H1 (cell line): ENCODE measurements around the gene RRP7A. TPM values are rescaled to one million over a fixed set of nuclear protein-coding genes. Genes with fewer than 3 reads are reported as not detected.

ENCODE experiments used
- CTCF ChIA-PET: fragments of 300-600 bp; sonication (Branson Sonifier 250); formaldehyde crosslinking; loops from one replicate; lab custom pipeline; 2021; ENCODE audit not compliant: partially characterized antibody; lab: Charles Lee
- POLR2A ChIA-PET: fragments of 300-600 bp; sonication (Branson Sonifier 250); formaldehyde crosslinking; loops from one replicate; lab custom pipeline; 2021; ENCODE audit warnings: inconsistent platforms; ENCODE audit not compliant: partially characterized antibody; lab: Charles Lee
- DNase-seq, 2 experiments: peaks; one replicate each; pipeline versions ENCODE4 v3.0.0 to v3.0.0-alpha.2; 2010 to 2022; ENCODE audit warnings: low spot score in 2 of 2, low read depth in 1 of 2, mixed read lengths in 1 of 2
- FAIRE-seq: peaks from 2 replicates; lab custom pipeline; 2011; peaks lifted over from hg19 to GRCh38; lab: Jason Lieb, UNC
- H2AFZ ChIP-seq: 2 replicates; pipeline ENCODE4 v1.8.1; 2012; ENCODE audit warnings: low read length, inconsistent platforms
- H2AK5ac ChIP-seq: 2 replicates; pipeline ENCODE4 v1.6.1; 2013; ENCODE audit warnings: low read depth, low read length
- H2BK120ac ChIP-seq: replicated peaks from 2 replicates; pipeline ENCODE3; 2013; ENCODE audit warnings: low read depth, low read length, inconsistent platforms
- H2BK12ac ChIP-seq: 2 replicates; pipeline ENCODE4 v1.6.1; 2013; ENCODE audit warnings: low read depth, low read length
- H2BK15ac ChIP-seq: 2 replicates; pipeline ENCODE4 v1.6.1; 2013; ENCODE audit warnings: low read length
- H2BK20ac ChIP-seq: 2 replicates; pipeline ENCODE4 v1.6.1; 2013; ENCODE audit warnings: low read length
- H2BK5ac ChIP-seq: 2 replicates; pipeline ENCODE4 v1.6.1; 2013; ENCODE audit warnings: low read depth, low read length
- H3K14ac ChIP-seq: 2 replicates; pipeline ENCODE4 v1.6.1; 2013; ENCODE audit warnings: inconsistent platforms; ENCODE audit not compliant: insufficient read length
- H3K18ac ChIP-seq: 2 replicates; pipeline ENCODE4 v1.6.1; 2013; ENCODE audit warnings: low read length; ENCODE audit errors: extremely low read depth
- H3K23ac ChIP-seq: 2 replicates; pipeline ENCODE4 v1.6.1; 2013; ENCODE audit warnings: inconsistent platforms; ENCODE audit not compliant: insufficient read length
- H3K23me2 ChIP-seq: 2 replicates; pipeline ENCODE4 v1.6.1; 2013; ENCODE audit warnings: low read depth, low read length
- H3K27ac ChIP-seq: 2 replicates; pipeline ENCODE4 v1.6.1; 2011; ENCODE audit warnings: low read depth, low read length, inconsistent platforms
- H3K27me3 ChIP-seq, 4 experiments: replicated peaks in 1 of 4; 1 replicate in 1 of 4; 2 replicates in 3 of 4; pipeline versions ENCODE4 v1.6.1 to v1.8.1; 2011 to 2013; ENCODE audit warnings: low read length in 3 of 4, mild to moderate bottlenecking in 3 of 4, inconsistent platforms in 2 of 4, mixed read lengths in 2 of 4, moderate library complexity in 1 of 4; ENCODE audit not compliant: control insufficient read depth in 3 of 4, insufficient read depth in 3 of 4; ENCODE audit errors: extremely low read depth in 1 of 4
- H3K36me3 ChIP-seq, 4 experiments: 2 replicates each; pipeline versions ENCODE4 v1.6.1 to v1.8.1; 2011 to 2013; ENCODE audit warnings: mild to moderate bottlenecking in 4 of 4, low read length in 3 of 4, moderate library complexity in 2 of 4, control low read depth in 1 of 4, inconsistent platforms in 1 of 4; ENCODE audit not compliant: insufficient read depth in 4 of 4, control insufficient read depth in 2 of 4
- H3K4ac ChIP-seq: replicated peaks from 2 replicates; pipeline ENCODE3; 2013; ENCODE audit warnings: low read length, low read depth, mixed read lengths, inconsistent platforms; ENCODE audit not compliant: insufficient read length
- H3K4me1 ChIP-seq, 4 experiments: replicated peaks in 1 of 4; 1 replicate in 1 of 4; 2 replicates in 3 of 4; pipeline versions ENCODE4 v1.6.1 to v1.8.1; 2011 to 2013; ENCODE audit warnings: low read length in 3 of 4, inconsistent platforms in 2 of 4, mixed read lengths in 1 of 4; ENCODE audit not compliant: insufficient read depth in 4 of 4, control insufficient read depth in 3 of 4
- H3K4me2 ChIP-seq, 2 experiments: 2 replicates each; pipeline versions ENCODE4 v1.6.1 to v1.8.1; 2011 to 2013; ENCODE audit warnings: low read depth in 2 of 2, low read length in 2 of 2, control low read depth in 1 of 2, inconsistent platforms in 1 of 2, mild to moderate bottlenecking in 1 of 2; ENCODE audit not compliant: insufficient read depth in 1 of 2
- H3K4me3 ChIP-seq, 4 experiments: fragments of 200-600, 300-600 bp in 1 of 4; sonication (generic), shearing (Covaris generic), sonication (Bioruptor Twin) in 1 of 4; 2 replicates each; pipeline versions ENCODE4 v1.5.1 to v1.8.1; 2011 to 2016; ENCODE audit warnings: low read length in 4 of 4, low read depth in 3 of 4, control low read depth in 2 of 4, inconsistent platforms in 2 of 4, mild to moderate bottlenecking in 2 of 4, mixed read lengths in 1 of 4, moderate library complexity in 1 of 4; ENCODE audit not compliant: insufficient read depth in 2 of 4; ENCODE audit errors: extremely low read depth in 1 of 4
- H3K56ac ChIP-seq: replicated peaks from 2 replicates; pipeline ENCODE3; 2013; ENCODE audit warnings: low read depth, mild to moderate bottlenecking, mixed read lengths, low read length, inconsistent platforms; ENCODE audit not compliant: insufficient read length
- H3K79me1 ChIP-seq: 2 replicates; pipeline ENCODE4 v1.6.1; 2013; ENCODE audit warnings: low read depth, low read length, control low read depth
- H3K79me2 ChIP-seq, 2 experiments: 2 replicates each; pipeline versions ENCODE4 v1.6.1 to v1.8.1; 2012 to 2013; ENCODE audit warnings: low read length in 2 of 2, mild to moderate bottlenecking in 2 of 2, inconsistent platforms in 1 of 2; ENCODE audit not compliant: insufficient read depth in 2 of 2, control insufficient read depth in 1 of 2
- H3K9ac ChIP-seq, 4 experiments: replicated peaks in 1 of 4; 1 replicate in 1 of 4; 2 replicates in 3 of 4; pipeline versions ENCODE4 v1.6.1 to v1.8.1; 2011 to 2013; ENCODE audit warnings: low read depth in 3 of 4, low read length in 3 of 4, control low read depth in 2 of 4, mild to moderate bottlenecking in 2 of 4, moderate library complexity in 2 of 4, inconsistent platforms in 1 of 4; ENCODE audit errors: extremely low read depth in 1 of 4
- H3K9me3 ChIP-seq, 2 experiments: 2 replicates each; pipeline versions ENCODE4 v1.6.1 to v1.8.1; 2012 to 2013; ENCODE audit warnings: mild to moderate bottlenecking in 2 of 2, moderate library complexity in 2 of 2, control low read depth in 1 of 2, inconsistent platforms in 1 of 2, low read depth in 1 of 2, low read length in 1 of 2, mixed read lengths in 1 of 2; ENCODE audit not compliant: insufficient read depth in 2 of 2
- H4K20me1 ChIP-seq, 2 experiments: replicated peaks in 1 of 2; 2 replicates each; pipeline versions ENCODE3 to v1.8.1; 2011 to 2013; ENCODE audit warnings: inconsistent platforms in 2 of 2, low read length in 2 of 2, mild to moderate bottlenecking in 1 of 2; ENCODE audit not compliant: insufficient read depth in 2 of 2, control insufficient read depth in 1 of 2
- H4K5ac ChIP-seq: 2 replicates; pipeline ENCODE4 v1.6.1; 2013; ENCODE audit warnings: low read length, low read depth, mixed read lengths, inconsistent platforms; ENCODE audit not compliant: insufficient read length
- H4K8ac ChIP-seq: 2 replicates; pipeline ENCODE4 v1.8.0; 2013; ENCODE audit warnings: mild to moderate bottlenecking, moderate library complexity, low read length, inconsistent platforms; ENCODE audit not compliant: insufficient read depth; ENCODE audit errors: extremely low read depth
- H4K91ac ChIP-seq: replicated peaks from 2 replicates; pipeline ENCODE3; 2013; ENCODE audit warnings: low read length, mixed read lengths, inconsistent platforms; ENCODE audit not compliant: insufficient read length
- ASH2L ChIP-seq: fragments of 200-600, 300-600 bp; sonication (generic); IDR thresholded peaks from one replicate; pipeline ENCODE4 v1.7.1; 2017; ENCODE audit warnings: low read length
- CEBPB ChIP-seq: IDR thresholded peaks from 2 replicates; pipeline ENCODE4 v1.6.1; 2012; ENCODE audit warnings: low read depth, low read length
- POLR2AphosphoS5 ChIP-seq: IDR thresholded peaks from 2 replicates; pipeline ENCODE4 v1.6.1; 2011; ENCODE audit warnings: low read depth, low read length
- SAP30 ChIP-seq: fragments of 300-600 bp; sonication (generic); IDR thresholded peaks from 2 replicates; pipeline ENCODE4 v1.7.1; 2012; ENCODE audit warnings: low read length, moderate library complexity, mild to moderate bottlenecking, inconsistent platforms; ENCODE audit not compliant: insufficient read depth, insufficient replicate concordance
- SIN3A ChIP-seq, 2 experiments: IDR thresholded peaks in 1 of 2; conservative IDR thresholded peaks in 1 of 2; 2 replicates each; pipeline ENCODE4 v1.6.1; 2011 to 2012; ENCODE audit warnings: low read length in 2 of 2, improper control_type of control experiment in 1 of 2, low read depth in 1 of 2, mild to moderate bottlenecking in 1 of 2
- SP1 ChIP-seq: IDR thresholded peaks from 2 replicates; pipeline ENCODE4 v1.6.1; 2011; ENCODE audit warnings: low read depth, low read length
- SP2 ChIP-seq: IDR thresholded peaks from 2 replicates; pipeline ENCODE4 v1.6.1; 2012; ENCODE audit warnings: mild to moderate bottlenecking, low read length, inconsistent platforms
- YY1 ChIP-seq: IDR thresholded peaks from 2 replicates; pipeline ENCODE4 v1.6.1; 2011; ENCODE audit warnings: low read depth, mild to moderate bottlenecking, low read length
- WGBS, 2 experiments: shearing (Covaris generic) in 1 of 2; methylation state at CpG; one replicate each; pipeline versions ENCODE4 v1.1.6 to v1.1.7; 2013 to 2015; ENCODE audit warnings: low lambda C conversion rate in 2 of 2, mixed read lengths in 2 of 2, inconsistent platforms in 1 of 2, low coverage in 1 of 2, missing lambda C conversion rate in 1 of 2; ENCODE audit not compliant: insufficient replicate concordance in 2 of 2, insufficient coverage in 1 of 2, insufficient read length in 1 of 2; ENCODE audit errors: extremely low coverage in 1 of 2, missing lambda C conversion rate in 1 of 2; 5-methylcytosine and 5-hydroxymethylcytosine counted together
- polyA plus RNA-seq, 7 experiments: library from polyadenylated mRNA; depleted of rRNA in 3 of 7; stranded (reverse) in 5 of 7; unstranded in 2 of 7; fragments of >200 nt in 5 of 7; fragments of 200-250 nt in 2 of 7; gene quantifications; 1 replicate in 5 of 7; 2 replicates in 1 of 7; 4 replicates in 1 of 7; pipeline versions ENCODE4 v1.2.1 to v1.2.3, GENCODE V29; 2011 to 2013; ENCODE audit warnings: missing spikeins in 2 of 7, mixed read lengths in 2 of 7
- total RNA-seq: library from RNA; stranded (reverse); fragmentation: NEBNext Ultra II Directional; extraction: Animal tissue kit (Norgen Biotek cat#: 25700); gene quantifications from 2 replicates; pipeline ENCODE4 v1.2.1, GENCODE V29; 2021
- TF ChIP-seq, protein P1 (sequence below): IDR thresholded peaks from 2 replicates; pipeline ENCODE4 v1.6.1; 2011; ENCODE audit warnings: low read depth, mild to moderate bottlenecking, low read length; ENCODE audit not compliant: insufficient read depth

Gene RRP7A
- total and polyA plus RNA-seq, 2 of the 8 experiments (the other 6 are each of a cell fraction or from before 2014, with no cell fraction given) = 18.4 to 49.0 TPM

DNA sequence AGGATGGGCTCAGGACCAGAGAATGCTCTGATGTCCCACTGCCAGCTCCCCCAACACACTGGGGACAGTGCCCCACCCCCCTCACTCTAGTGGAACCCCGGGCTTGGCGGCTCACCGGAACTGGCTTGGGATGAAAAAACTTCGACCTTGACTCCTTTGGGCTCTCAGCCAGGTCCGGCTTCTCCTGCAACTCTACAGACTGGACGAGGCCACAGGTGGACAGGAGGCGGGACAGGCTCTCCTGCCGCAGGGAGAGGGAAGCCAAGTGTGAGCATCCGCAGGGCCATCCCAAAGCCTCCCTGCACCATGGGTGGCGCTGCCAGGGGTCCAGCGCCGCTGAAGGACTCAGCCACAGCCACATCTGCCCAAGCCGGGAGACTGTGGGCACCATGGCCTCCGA is 3.7 kb downstream of the RRP7A start:
- no peaks in the 10 kb centered on the region for H3K79me1 ChIP-seq
- FAIRE-seq (no peak), DNase-seq (no peak)
- peaks cover 5% of the 10 kb centered on the region for H3K23me2 ChIP-seq
- H3K4me2 ChIP-seq = no peak overlapping the region
- H3K27me3 ChIP-seq = no peaks in the 10 kb centered on the region
- peaks cover 2 to 29% (median 12%) of the 10 kb centered on the region in 4 experiments; a peak in 5 of 8 replicates for H3K36me3 ChIP-seq
- H2BK12ac ChIP-seq = no peak overlapping the region
- H3K18ac ChIP-seq = no peak overlapping the region
- WGBS, 2 experiments = 96% methylated on average over 12 of the region's 14 CpGs; no CpG with 5 or more reads in 1 of the 2 experiments
- H2BK20ac ChIP-seq = no peak overlapping the region
- no peak overlapping the region for H2AFZ ChIP-seq
- H3K14ac ChIP-seq = no peak overlapping the region
- no peaks in the 10 kb centered on the region for H3K9me3 ChIP-seq
- POLR2A ChIA-PET = interaction anchor here (0.6 to 1.0 kb wide), 2 partner anchors 11 to 862 kb away, joined by 3 read pairs; no protein-coding TSS in a partner anchor
- H2BK5ac ChIP-seq = no peak overlapping the region
- H4K5ac ChIP-seq = no peak overlapping the region
- H3K23ac ChIP-seq = no peak overlapping the region
- H3K4me1 ChIP-seq = peaks cover 0 to 5% (median 3%) of the 10 kb centered on the region in 4 experiments; a peak in 4 of 7 replicates
- H3K4me3 ChIP-seq = no peak overlapping the region
- H4K20me1 ChIP-seq = peaks cover 2 to 5% of the 10 kb centered on the region in 2 experiments
- H3K9ac ChIP-seq = no peak overlapping the region
- H3K56ac ChIP-seq = no peak overlapping the region
- CTCF ChIA-PET = no interaction called here
- peaks cover 0 to 13% of the 10 kb centered on the region in 2 experiments; a peak in 2 of 4 replicates for H3K79me2 ChIP-seq
- no peak overlapping the region for H4K91ac ChIP-seq
- H2AK5ac ChIP-seq = no peak overlapping the region
- H4K8ac ChIP-seq = no peak overlapping the region
- H3K27ac ChIP-seq = no peak overlapping the region
- H2BK120ac ChIP-seq = no peak overlapping the region
- no peak overlapping the region for H3K4ac ChIP-seq
- no peak overlapping the region for H2BK15ac ChIP-seq
- TF ChIP-seq SAP30 (no peak), SP2 (no peak), CEBPB (no peak), YY1 (no peak), POLR2AphosphoS5 (no peak), SP1 (no peak), SIN3A (conservative IDR thresholded peaks at IDR 0.05 in 1 of 2, IDR thresholded peaks at IDR 0.05 in 1 of 2; ENCODE audit: low read depth in 1 of 2, low read length in 2 of 2) (no peak), ASH2L (no peak)
- TF ChIP-seq, protein P1, sequence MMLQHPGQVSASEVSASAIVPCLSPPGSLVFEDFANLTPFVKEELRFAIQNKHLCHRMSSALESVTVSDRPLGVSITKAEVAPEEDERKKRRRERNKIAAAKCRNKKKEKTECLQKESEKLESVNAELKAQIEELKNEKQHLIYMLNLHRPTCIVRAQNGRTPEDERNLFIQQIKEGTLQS = no peak
